H9 (cell line): ENCODE results near the gene ABCB8. TPM values are rescaled to one million over a fixed set of nuclear protein-coding genes. Genes with fewer than 3 reads are reported as not detected.

Experiments
- DNase-seq: peaks from one replicate; pipeline ENCODE4 v3.0.0-alpha.2; 2017
- H2AFZ ChIP-seq: one replicate; pipeline ENCODE4 v1.6.1; 2013; ENCODE audit warnings: mild to moderate bottlenecking, low read length, control low read depth, moderate library complexity
- H2AK5ac ChIP-seq: 2 replicates; pipeline ENCODE4 v1.6.1; 2013; ENCODE audit warnings: low read length, control low read depth, mixed read lengths; ENCODE audit not compliant: insufficient read length
- H2BK120ac ChIP-seq: one replicate; pipeline ENCODE4 v1.6.1; 2013; ENCODE audit warnings: low read depth, mild to moderate bottlenecking, low read length, control low read depth, inconsistent platforms; ENCODE audit not compliant: poor library complexity, severe bottlenecking
- H2BK12ac ChIP-seq: 2 replicates; pipeline ENCODE4 v1.6.1; 2013; ENCODE audit warnings: low read length, control low read depth, mixed read lengths, low read depth; ENCODE audit not compliant: insufficient read length
- H2BK15ac ChIP-seq: 2 replicates; pipeline ENCODE4 v1.6.1; 2013; ENCODE audit warnings: low read depth, low read length, control low read depth
- H2BK20ac ChIP-seq: one replicate; pipeline ENCODE4 v1.6.1; 2013; ENCODE audit warnings: low read depth, mild to moderate bottlenecking, low read length, control low read depth, inconsistent platforms; ENCODE audit not compliant: poor library complexity, severe bottlenecking
- H2BK5ac ChIP-seq: 2 replicates; pipeline ENCODE4 v1.6.1; 2013; ENCODE audit warnings: low read length, control low read depth, mixed read lengths; ENCODE audit not compliant: insufficient read length
- H3K14ac ChIP-seq: 2 replicates; pipeline ENCODE4 v1.6.1; 2013; ENCODE audit warnings: low read length, control low read depth; ENCODE audit not compliant: insufficient read depth
- H3K18ac ChIP-seq: 2 replicates; pipeline ENCODE4 v1.6.1; 2013; ENCODE audit warnings: low read depth, mild to moderate bottlenecking, mixed read lengths, low read length, control low read depth; ENCODE audit not compliant: insufficient read length
- H3K23ac ChIP-seq: 2 replicates; pipeline ENCODE4 v1.6.1; 2013; ENCODE audit warnings: low read length, control low read depth, mixed read lengths, low read depth; ENCODE audit not compliant: insufficient read length
- H3K23me2 ChIP-seq: 2 replicates; pipeline ENCODE4 v1.6.1; 2013; ENCODE audit warnings: low read depth, mild to moderate bottlenecking, mixed read lengths, low read length, control low read depth; ENCODE audit not compliant: insufficient read length, poor library complexity, severe bottlenecking
- H3K27ac ChIP-seq: 2 replicates; pipeline ENCODE4 v1.5.1; 2013; ENCODE audit warnings: low read length, control low read depth, mixed read lengths, low read depth; ENCODE audit not compliant: insufficient read length
- H3K27me3 ChIP-seq: 2 replicates; pipeline ENCODE4 v1.6.1; 2013; ENCODE audit warnings: low read length, control low read depth, inconsistent platforms; ENCODE audit not compliant: insufficient read depth
- H3K4ac ChIP-seq: 2 replicates; pipeline ENCODE4 v1.6.1; 2013; ENCODE audit warnings: low read depth, mild to moderate bottlenecking, control low read depth, inconsistent platforms, low read length, moderate library complexity
- H3K4me1 ChIP-seq: 2 replicates; pipeline ENCODE4 v1.6.1; 2013; ENCODE audit warnings: low read length, control low read depth, inconsistent platforms; ENCODE audit not compliant: insufficient read depth
- H3K4me2 ChIP-seq: 2 replicates; pipeline ENCODE4 v1.6.1; 2013; ENCODE audit warnings: low read length, control low read depth, mixed read lengths; ENCODE audit not compliant: insufficient read length, insufficient read depth
- H3K56ac ChIP-seq: 2 replicates; pipeline ENCODE4 v1.6.1; 2013; ENCODE audit warnings: low read depth, mild to moderate bottlenecking, mixed read lengths, low read length, control low read depth; ENCODE audit not compliant: insufficient read length
- H3K79me1 ChIP-seq: 2 replicates; pipeline ENCODE4 v1.6.1; 2013; ENCODE audit warnings: low read depth, mild to moderate bottlenecking, moderate library complexity, low read length, control low read depth, inconsistent platforms; ENCODE audit not compliant: insufficient read depth, poor library complexity, severe bottlenecking
- H3K79me2 ChIP-seq: 2 replicates; pipeline ENCODE4 v1.6.1; 2013; ENCODE audit warnings: low read length, control low read depth, inconsistent platforms; ENCODE audit not compliant: insufficient read depth
- H3K9ac ChIP-seq: 2 replicates; pipeline ENCODE4 v1.6.1; 2013; ENCODE audit warnings: low read length, control low read depth, mixed read lengths; ENCODE audit not compliant: insufficient read length; ENCODE audit errors: extremely low read depth
- H3K9me3 ChIP-seq: one replicate; pipeline ENCODE4 v1.6.1; 2013; ENCODE audit warnings: low read depth, low read length, inconsistent platforms; ENCODE audit not compliant: control insufficient read depth
- H3T11ph ChIP-seq: one replicate; pipeline ENCODE4 v1.6.1; 2013; ENCODE audit warnings: mild to moderate bottlenecking, low read length, control low read depth, inconsistent platforms
- H4K20me1 ChIP-seq: one replicate; pipeline ENCODE4 v1.6.1; 2013; ENCODE audit not compliant: control insufficient read depth, insufficient read length, insufficient read depth
- H4K5ac ChIP-seq: 2 replicates; pipeline ENCODE4 v1.6.1; 2013; ENCODE audit warnings: low read depth, mild to moderate bottlenecking, mixed read lengths, low read length, control low read depth; ENCODE audit not compliant: insufficient read length
- H4K8ac ChIP-seq: replicated peaks from 2 replicates; pipeline ENCODE4 v1.6.1; 2013; ENCODE audit warnings: low read length, control low read depth, mixed read lengths, low read depth; ENCODE audit not compliant: insufficient read length
- H4K91ac ChIP-seq: 2 replicates; pipeline ENCODE4 v1.6.1; 2013; ENCODE audit warnings: low read depth, mild to moderate bottlenecking, moderate library complexity, mixed read lengths, low read length, control low read depth; ENCODE audit not compliant: insufficient read length
- H3K27ac Mint-ChIP-seq, 3 experiments: 2 replicates in 2 of 3; 3 replicates in 1 of 3; pipeline ENCODE4 v1.8.0; 2020 to 2021; ENCODE audit warnings: mixed read lengths in 3 of 3, mild to moderate bottlenecking in 1 of 3, moderate library complexity in 1 of 3
- H3K27me3 Mint-ChIP-seq: 2 replicates; pipeline ENCODE4 v1.8.0; 2021; ENCODE audit warnings: low read depth, mild to moderate bottlenecking, moderate library complexity, mixed read lengths
- H3K36me3 Mint-ChIP-seq, 3 experiments: 2 replicates in 2 of 3; 3 replicates in 1 of 3; pipeline ENCODE4 v1.8.0; 2020 to 2021; ENCODE audit warnings: low read depth in 3 of 3, mixed read lengths in 3 of 3; ENCODE audit not compliant: insufficient read depth in 1 of 3
- H3K4me1 Mint-ChIP-seq, 2 experiments: 2 replicates each; pipeline ENCODE4 v1.8.0; 2020; ENCODE audit warnings: mixed read lengths in 2 of 2
- H3K4me3 Mint-ChIP-seq, 2 experiments: 2 replicates in 1 of 2; 3 replicates in 1 of 2; pipeline ENCODE4 v1.8.0; 2020 to 2021; ENCODE audit warnings: mild to moderate bottlenecking in 2 of 2, mixed read lengths in 2 of 2, moderate library complexity in 1 of 2
- H3K9me3 Mint-ChIP-seq, 2 experiments: 2 replicates in 1 of 2; 3 replicates in 1 of 2; pipeline ENCODE4 v1.8.0; 2020; ENCODE audit warnings: mild to moderate bottlenecking in 2 of 2, mixed read lengths in 2 of 2, moderate library complexity in 1 of 2
- WGBS: extraction: QIAGEN DNeasy Blood & Tissue Kit; methylation state at CpG from one replicate; pipeline ENCODE4 v1.1.7; 2013; ENCODE audit warnings: missing lambda C conversion rate, low lambda C conversion rate, mixed read lengths; ENCODE audit not compliant: insufficient read length; ENCODE audit errors: extremely low coverage; 5-methylcytosine and 5-hydroxymethylcytosine counted together
- total RNA-seq: library from RNA; stranded (reverse); gene quantifications from 2 replicates; pipeline ENCODE4 v1.2.1, GENCODE V29; 2021
- TF ChIP-seq, protein P1 (sequence below): fragments of 200-600 bp; sonication (generic); conservative IDR thresholded peaks from 3 replicates; pipeline ENCODE4 v1.8.0; 2021; ENCODE audit warnings: antibody characterized with exemption, mild to moderate bottlenecking

ABCB8 gene
- total RNA-seq, 1 experiment from 2014 or later, result 22.1 TPM

DNA sequence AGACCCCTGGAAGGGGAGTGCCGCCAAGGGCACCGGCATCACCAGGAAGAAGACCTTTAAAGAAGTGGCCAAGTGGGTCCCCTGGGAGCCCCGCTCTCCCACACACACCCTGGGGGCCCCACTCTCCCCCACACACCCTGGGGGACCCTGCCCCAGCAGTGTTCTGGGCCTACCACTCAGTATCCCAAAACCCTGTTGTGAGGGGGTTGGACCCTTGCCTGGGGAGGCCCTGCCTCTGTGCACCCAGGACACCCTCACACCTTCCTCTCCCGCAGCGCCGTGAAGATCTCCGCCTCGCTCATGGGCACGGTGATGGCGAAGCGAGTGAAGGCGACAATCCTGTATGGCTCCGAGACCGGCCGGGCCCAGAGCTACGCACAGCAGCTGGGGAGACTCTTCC lies 26.7 kb upstream of the ABCB8 start:
- H3K36me3 Mint-ChIP-seq, result peaks cover 0 to 2% (median 0%) of the 10 kb centered on the region in 3 experiments; a peak in 1 of 7 replicates
- H3K4me1 Mint-ChIP-seq, result peaks cover 0 to 7% of the 10 kb centered on the region in 2 experiments; a peak in 1 of 4 replicates
- Histone ChIP-seq H3K4me2 (no peak overlapping the region), H2BK20ac (no peak overlapping the region), H2BK120ac (no peak overlapping the region), H3K27ac (no peak overlapping the region), H2AK5ac (no peak overlapping the region), H3K79me1 (no peaks in the 10 kb centered on the region), H3K9ac (no peak overlapping the region), H4K20me1 (no peaks in the 10 kb centered on the region), H3T11ph (no peak overlapping the region), H4K8ac (no peak overlapping the region), H3K23me2 (peaks cover 4% of the 10 kb centered on the region), H3K14ac (no peak overlapping the region), H3K79me2 (no peaks in the 10 kb centered on the region), H2BK12ac (no peak overlapping the region), H4K5ac (no peak overlapping the region), H3K23ac (no peak overlapping the region), H4K91ac (no peak overlapping the region), H2BK15ac (no peak overlapping the region), H2BK5ac (no peak overlapping the region), H2AFZ (no peak overlapping the region), H3K27me3 (no peaks in the 10 kb centered on the region), H3K4me1 (no peaks in the 10 kb centered on the region; the same call in 1 of the 2 replicates), H3K56ac (no peak overlapping the region), H3K18ac (no peak overlapping the region), H3K9me3 (no peaks in the 10 kb centered on the region), H3K4ac (no peak overlapping the region)
- no CpG with 5 or more reads among the region's 16 CpGs for WGBS
- peaks cover 1% of the 10 kb centered on the region for H3K27me3 Mint-ChIP-seq
- H3K27ac Mint-ChIP-seq, result no peak overlapping the region; a peak in 1 of 7 replicates
- no peaks in the 10 kb centered on the region for H3K9me3 Mint-ChIP-seq
- DNase-seq, result no peak
- TF ChIP-seq, protein P1, sequence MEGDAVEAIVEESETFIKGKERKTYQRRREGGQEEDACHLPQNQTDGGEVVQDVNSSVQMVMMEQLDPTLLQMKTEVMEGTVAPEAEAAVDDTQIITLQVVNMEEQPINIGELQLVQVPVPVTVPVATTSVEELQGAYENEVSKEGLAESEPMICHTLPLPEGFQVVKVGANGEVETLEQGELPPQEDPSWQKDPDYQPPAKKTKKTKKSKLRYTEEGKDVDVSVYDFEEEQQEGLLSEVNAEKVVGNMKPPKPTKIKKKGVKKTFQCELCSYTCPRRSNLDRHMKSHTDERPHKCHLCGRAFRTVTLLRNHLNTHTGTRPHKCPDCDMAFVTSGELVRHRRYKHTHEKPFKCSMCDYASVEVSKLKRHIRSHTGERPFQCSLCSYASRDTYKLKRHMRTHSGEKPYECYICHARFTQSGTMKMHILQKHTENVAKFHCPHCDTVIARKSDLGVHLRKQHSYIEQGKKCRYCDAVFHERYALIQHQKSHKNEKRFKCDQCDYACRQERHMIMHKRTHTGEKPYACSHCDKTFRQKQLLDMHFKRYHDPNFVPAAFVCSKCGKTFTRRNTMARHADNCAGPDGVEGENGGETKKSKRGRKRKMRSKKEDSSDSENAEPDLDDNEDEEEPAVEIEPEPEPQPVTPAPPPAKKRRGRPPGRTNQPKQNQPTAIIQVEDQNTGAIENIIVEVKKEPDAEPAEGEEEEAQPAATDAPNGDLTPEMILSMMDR, result no peak
- H3K4me3 Mint-ChIP-seq, result no peak overlapping the region
